ENCODE data around the gene GIPC1.
A peak's percentile ranks its signal among the peaks of the same experiment; 100 is the strongest.
"Not testable (repeated sequence)": the region's sequence is repeated elsewhere in the genome, so short reads cannot be mapped to it uniquely, and the experiment has no call there.

GIPC1 gene

DNA sequence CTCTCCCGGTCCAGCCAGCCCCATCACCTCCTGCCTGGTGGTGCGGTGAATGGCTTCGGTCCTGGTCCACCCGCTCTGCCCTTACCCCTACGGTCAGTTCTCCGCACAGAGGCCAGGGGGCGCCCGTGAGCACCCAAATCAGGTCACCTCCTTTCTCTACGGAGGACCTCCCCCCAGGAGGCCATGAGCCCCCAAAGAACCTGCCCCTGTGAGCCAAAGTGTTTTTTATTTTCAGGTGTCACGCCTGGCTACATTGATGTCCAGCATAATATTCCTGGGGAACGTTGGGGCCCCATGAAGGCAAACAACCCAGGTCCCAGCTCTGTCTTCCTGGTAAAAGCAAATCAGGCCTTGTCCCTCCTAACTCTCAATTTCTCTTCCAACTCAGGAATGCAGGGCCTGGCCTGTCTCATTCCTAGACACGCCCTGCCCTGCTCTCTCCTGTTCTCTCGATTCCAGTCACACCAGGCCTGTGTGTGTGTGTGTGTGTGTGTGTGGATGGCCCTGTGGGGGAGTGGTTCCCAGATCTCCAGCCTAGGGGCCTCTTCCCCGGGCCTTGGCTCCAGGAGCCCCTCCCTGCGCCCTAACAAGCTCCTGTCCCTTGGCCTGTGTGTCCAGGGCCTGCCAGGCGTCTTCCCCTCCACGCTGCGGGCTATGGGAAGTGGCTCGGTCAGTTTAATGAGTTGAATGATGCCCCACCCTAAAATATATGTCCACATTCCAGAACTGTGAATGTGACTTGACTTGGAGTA lies 9.7 kb upstream of the GIPC1 start:
- H3K9ac ChIP-seq (ENCODE audit: low read length in 2 of 2) = no peak overlapping the region
- H3K27ac ChIP-seq (ENCODE audit: low read length) = no peak overlapping the region
- H3K36me3 ChIP-seq (ENCODE audit: control insufficient read depth in 2 of 2, insufficient read depth in 2 of 2, low read length in 2 of 2) = no peaks in the 10 kb centered on the region
- no peaks in the 10 kb centered on the region for H3K9me3 ChIP-seq (ENCODE audit: control insufficient read depth in 2 of 2, low read length in 2 of 2)
- H3K27me3 ChIP-seq (ENCODE audit: control insufficient read depth in 1 of 2, insufficient read depth in 2 of 2, low read length in 2 of 2) = peaks cover 0 to 2% of the 10 kb centered on the region in 2 donors
- no peaks in the 10 kb centered on the region for H3K4me1 ChIP-seq (ENCODE audit: control insufficient read depth, insufficient read depth, low read length)
- H3K4me3 ChIP-seq (ENCODE audit: low read length in 2 of 2) = no peak overlapping the region

DNA sequence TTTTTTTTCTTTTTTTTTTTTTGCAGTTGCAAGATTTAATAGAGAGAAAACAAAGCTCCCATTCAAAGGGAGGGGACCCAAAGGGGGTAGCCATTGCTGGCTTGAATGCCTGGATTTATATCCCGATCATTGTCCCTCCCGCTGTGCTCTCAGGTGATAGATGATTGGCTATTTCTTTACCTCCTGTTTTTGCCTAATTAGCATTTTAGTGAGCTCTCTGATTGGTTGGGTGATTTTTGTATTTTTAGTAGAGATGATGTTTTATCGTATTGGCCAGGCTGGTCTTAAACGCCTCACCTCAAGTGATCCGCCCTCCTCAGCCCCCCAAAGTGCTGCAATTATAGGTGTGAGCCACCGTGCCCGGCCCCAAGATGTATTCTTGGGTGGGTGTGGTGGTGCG lies 8.6 kb upstream of the GIPC1 start:
- H3K36me3 ChIP-seq (ENCODE audit: control insufficient read depth in 2 of 2, insufficient read depth in 2 of 2, low read length in 2 of 2); H3K4me1 ChIP-seq (ENCODE audit: control insufficient read depth, insufficient read depth, low read length); H3K4me3 ChIP-seq (ENCODE audit: low read length in 2 of 2); H3K27me3 ChIP-seq (ENCODE audit: control insufficient read depth in 1 of 2, insufficient read depth in 2 of 2, low read length in 2 of 2); H3K9me3 ChIP-seq (ENCODE audit: control insufficient read depth in 2 of 2, low read length in 2 of 2); H3K9ac ChIP-seq (ENCODE audit: low read length in 2 of 2); H3K27ac ChIP-seq (ENCODE audit: low read length): not testable (repeated sequence)

DNA sequence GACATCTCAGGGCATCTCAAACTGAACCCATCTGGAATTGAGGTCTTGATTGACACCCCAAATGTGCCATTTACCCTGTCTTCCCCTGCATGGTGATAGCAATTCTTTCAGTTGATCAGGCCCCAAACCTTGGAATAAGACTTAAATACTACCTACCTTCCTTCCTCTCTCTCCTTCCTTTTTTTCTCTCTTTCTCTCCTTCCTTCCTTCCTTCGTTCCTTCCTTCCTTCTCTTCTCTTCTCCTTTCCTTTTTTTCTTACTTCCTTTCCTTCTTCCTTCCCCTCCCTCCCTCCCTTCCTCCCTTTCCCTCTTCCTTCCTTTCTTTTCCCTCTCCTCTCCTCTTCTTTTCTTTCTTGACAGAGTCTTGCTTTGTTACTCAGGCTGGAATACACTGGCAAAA lies 7.4 kb upstream of the GIPC1 start:
- Histone ChIP-seq H3K27ac (ENCODE audit: low read length) (no peak overlapping the region), H3K27me3 (ENCODE audit: control insufficient read depth in 1 of 2, insufficient read depth in 2 of 2, low read length in 2 of 2) (peaks cover 0 to 2% of the 10 kb centered on the region in 2 donors), H3K4me3 (ENCODE audit: low read length in 2 of 2) (no peak overlapping the region), H3K9me3 (ENCODE audit: control insufficient read depth in 2 of 2, low read length in 2 of 2) (no peaks in the 10 kb centered on the region), H3K9ac (ENCODE audit: low read length in 2 of 2) (no peak overlapping the region), H3K4me1 (ENCODE audit: control insufficient read depth, insufficient read depth, low read length) (no peaks in the 10 kb centered on the region), H3K36me3 (ENCODE audit: control insufficient read depth in 2 of 2, insufficient read depth in 2 of 2, low read length in 2 of 2) (no peaks in the 10 kb centered on the region)

DNA sequence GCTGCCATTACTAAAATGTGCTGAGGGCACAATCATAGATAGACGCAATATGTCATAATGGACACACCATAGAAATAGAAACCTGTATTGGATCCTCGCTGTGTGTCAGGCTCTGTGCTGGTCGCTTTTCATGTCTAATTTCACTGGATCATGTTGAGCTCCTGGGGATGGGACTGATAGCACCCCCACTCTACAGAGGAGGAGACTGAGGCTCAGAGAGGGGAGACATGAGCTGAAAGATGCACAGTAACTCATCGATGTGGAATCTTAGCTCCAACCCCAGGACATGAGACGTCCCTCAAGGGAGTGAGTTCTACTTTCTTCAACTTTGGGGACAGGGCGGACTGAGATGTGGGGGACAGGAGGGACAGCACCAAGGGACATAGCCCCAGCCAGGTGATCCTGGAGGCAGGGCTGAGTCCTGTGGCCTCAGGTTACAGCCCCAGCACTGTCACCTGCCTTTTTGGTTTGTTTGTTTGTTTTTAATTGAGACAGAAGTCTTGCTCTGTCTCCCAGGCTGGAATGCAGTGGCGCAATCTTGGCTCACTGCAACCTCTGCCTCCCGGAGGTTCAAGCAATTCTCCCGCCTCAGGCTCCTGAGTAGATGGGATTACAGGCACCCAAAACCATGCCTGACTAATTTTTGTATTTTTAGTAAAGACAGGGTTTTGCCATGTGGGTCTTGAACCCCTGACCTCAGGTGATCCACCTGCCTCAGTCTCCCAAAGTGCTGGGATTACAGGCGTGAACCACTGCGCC lies 6.6 kb upstream of the GIPC1 start:
- Histone ChIP-seq H3K9me3 (ENCODE audit: control insufficient read depth in 2 of 2, low read length in 2 of 2) (no peaks in the 10 kb centered on the region), H3K27me3 (ENCODE audit: control insufficient read depth in 1 of 2, insufficient read depth in 2 of 2, low read length in 2 of 2) (peaks cover 0 to 2% of the 10 kb centered on the region in 2 donors), H3K36me3 (ENCODE audit: control insufficient read depth in 2 of 2, insufficient read depth in 2 of 2, low read length in 2 of 2) (no peaks in the 10 kb centered on the region), H3K4me3 (ENCODE audit: low read length in 2 of 2) (no peak overlapping the region), H3K9ac (ENCODE audit: low read length in 2 of 2) (no peak overlapping the region), H3K4me1 (ENCODE audit: control insufficient read depth, insufficient read depth, low read length) (no peaks in the 10 kb centered on the region), H3K27ac (ENCODE audit: low read length) (no peak overlapping the region)

DNA sequence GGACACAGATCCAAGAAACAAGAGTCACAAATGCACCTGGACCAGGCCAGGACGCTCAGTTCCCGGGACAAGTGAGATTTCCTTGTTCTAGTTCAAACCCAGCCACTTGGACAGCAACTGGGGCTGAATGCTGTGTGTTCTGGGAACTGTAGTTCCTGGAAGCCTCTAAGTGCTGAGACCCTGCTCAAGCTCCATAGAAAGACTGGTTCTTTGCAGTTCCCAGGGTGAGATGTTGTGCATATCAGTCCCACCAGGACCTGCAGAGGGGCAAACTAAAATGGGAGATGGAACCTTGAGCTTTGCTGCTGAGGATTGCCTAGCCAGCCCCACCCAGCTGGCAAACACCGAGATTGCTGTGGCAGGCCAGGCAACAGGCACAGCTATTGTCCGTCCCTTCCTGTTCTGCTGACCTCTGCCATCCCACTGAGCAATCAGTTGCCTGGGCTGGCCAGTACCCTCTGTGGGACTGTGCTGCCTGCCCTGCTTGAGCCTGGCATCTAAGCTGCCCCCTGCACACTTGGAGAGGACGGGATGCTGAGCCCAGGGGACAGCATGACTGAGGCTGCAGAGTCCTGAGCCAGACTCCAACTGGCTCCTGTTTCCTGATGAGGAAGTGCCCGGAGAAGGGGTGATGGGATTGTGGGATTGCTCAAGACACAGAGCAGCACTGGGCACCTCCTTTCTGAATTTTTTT lies 1.4 kb upstream of the GIPC1 start:
- Histone ChIP-seq H3K27me3 (ENCODE audit: control insufficient read depth in 1 of 2, insufficient read depth in 2 of 2, low read length in 2 of 2) (no peaks in the 10 kb centered on the region), H3K9me3 (ENCODE audit: control insufficient read depth in 2 of 2, low read length in 2 of 2) (no peaks in the 10 kb centered on the region), H3K9ac (ENCODE audit: low read length in 2 of 2) (peak overlapping the region in 1 of 2 donors; percentile 55), H3K27ac (ENCODE audit: low read length) (no peak overlapping the region), H3K4me3 (ENCODE audit: low read length in 2 of 2) (peak overlapping the region in 1 of 2 donors; percentile 82), H3K36me3 (ENCODE audit: control insufficient read depth in 2 of 2, insufficient read depth in 2 of 2, low read length in 2 of 2) (peaks cover 0 to 2% of the 10 kb centered on the region in 2 donors), H3K4me1 (ENCODE audit: control insufficient read depth, insufficient read depth, low read length) (peaks cover 26% of the 10 kb centered on the region)

DNA sequence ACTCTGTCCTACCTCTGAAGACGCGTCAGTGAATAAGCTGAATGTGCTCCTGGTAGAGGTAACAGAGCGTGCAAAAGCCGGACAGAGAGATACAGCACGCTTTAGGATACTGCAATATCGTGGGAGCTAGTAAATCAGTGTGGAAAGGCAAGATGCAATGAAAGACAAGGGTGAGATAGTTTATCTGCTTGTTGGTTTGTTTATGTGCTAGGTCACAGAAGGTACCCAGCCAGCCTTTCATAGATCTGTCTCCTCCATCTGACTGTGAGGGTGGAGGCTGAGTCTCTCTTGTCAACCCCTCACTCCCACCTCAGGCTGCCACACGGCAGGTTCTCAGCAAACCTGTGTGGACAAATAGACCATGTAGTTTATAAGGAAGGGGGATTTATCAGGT lies 904 bp upstream of the GIPC1 start:
- peaks cover 26% of the 10 kb centered on the region for H3K4me1 ChIP-seq (ENCODE audit: control insufficient read depth, insufficient read depth, low read length)
- H3K9ac ChIP-seq (ENCODE audit: low read length in 2 of 2) = peak overlapping the region; percentile 55 to 56
- H3K4me3 ChIP-seq (ENCODE audit: low read length in 2 of 2) = peak overlapping the region; percentile 66 to 82
- no peaks in the 10 kb centered on the region for H3K27me3 ChIP-seq (ENCODE audit: control insufficient read depth in 1 of 2, insufficient read depth in 2 of 2, low read length in 2 of 2)
- peak overlapping the region; percentile 24 for H3K27ac ChIP-seq (ENCODE audit: low read length)
- peaks cover 0 to 2% of the 10 kb centered on the region in 2 donors for H3K36me3 ChIP-seq (ENCODE audit: control insufficient read depth in 2 of 2, insufficient read depth in 2 of 2, low read length in 2 of 2)
- no peaks in the 10 kb centered on the region for H3K9me3 ChIP-seq (ENCODE audit: control insufficient read depth in 2 of 2, low read length in 2 of 2)

DNA sequence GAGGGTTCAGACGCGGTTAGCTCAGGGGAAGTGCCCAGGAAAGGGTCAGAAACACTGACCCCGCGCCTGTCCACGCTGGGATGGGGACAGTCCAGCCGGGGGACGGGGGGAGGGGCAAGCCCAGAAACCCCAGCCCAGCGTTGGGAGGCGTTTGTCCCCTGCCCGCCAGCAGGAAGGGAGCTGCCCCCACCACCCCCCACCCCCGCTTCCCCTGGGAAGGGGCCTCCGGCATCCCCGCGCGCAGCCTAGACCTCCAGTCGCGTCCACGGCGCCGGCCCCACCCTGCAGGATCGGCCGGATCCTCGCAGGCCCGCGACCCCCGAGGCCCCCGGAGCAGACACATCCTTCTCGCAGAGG lies 277 bp downstream of the GIPC1 start:
- peaks cover 0 to 4% of the 10 kb centered on the region in 2 donors for H3K36me3 ChIP-seq (ENCODE audit: control insufficient read depth in 2 of 2, insufficient read depth in 2 of 2, low read length in 2 of 2)
- H3K4me3 ChIP-seq (ENCODE audit: low read length in 2 of 2) = peak overlapping the region; percentile 82 to 90
- peak overlapping the region; percentile 31 for H3K27ac ChIP-seq (ENCODE audit: low read length)
- peak overlapping the region; percentile 72 to 78 for H3K9ac ChIP-seq (ENCODE audit: low read length in 2 of 2)
- peaks cover 26% of the 10 kb centered on the region for H3K4me1 ChIP-seq (ENCODE audit: control insufficient read depth, insufficient read depth, low read length)
- H3K27me3 ChIP-seq (ENCODE audit: control insufficient read depth in 1 of 2, insufficient read depth in 2 of 2, low read length in 2 of 2) = no peaks in the 10 kb centered on the region
- no peaks in the 10 kb centered on the region for H3K9me3 ChIP-seq (ENCODE audit: control insufficient read depth in 2 of 2, low read length in 2 of 2)

DNA sequence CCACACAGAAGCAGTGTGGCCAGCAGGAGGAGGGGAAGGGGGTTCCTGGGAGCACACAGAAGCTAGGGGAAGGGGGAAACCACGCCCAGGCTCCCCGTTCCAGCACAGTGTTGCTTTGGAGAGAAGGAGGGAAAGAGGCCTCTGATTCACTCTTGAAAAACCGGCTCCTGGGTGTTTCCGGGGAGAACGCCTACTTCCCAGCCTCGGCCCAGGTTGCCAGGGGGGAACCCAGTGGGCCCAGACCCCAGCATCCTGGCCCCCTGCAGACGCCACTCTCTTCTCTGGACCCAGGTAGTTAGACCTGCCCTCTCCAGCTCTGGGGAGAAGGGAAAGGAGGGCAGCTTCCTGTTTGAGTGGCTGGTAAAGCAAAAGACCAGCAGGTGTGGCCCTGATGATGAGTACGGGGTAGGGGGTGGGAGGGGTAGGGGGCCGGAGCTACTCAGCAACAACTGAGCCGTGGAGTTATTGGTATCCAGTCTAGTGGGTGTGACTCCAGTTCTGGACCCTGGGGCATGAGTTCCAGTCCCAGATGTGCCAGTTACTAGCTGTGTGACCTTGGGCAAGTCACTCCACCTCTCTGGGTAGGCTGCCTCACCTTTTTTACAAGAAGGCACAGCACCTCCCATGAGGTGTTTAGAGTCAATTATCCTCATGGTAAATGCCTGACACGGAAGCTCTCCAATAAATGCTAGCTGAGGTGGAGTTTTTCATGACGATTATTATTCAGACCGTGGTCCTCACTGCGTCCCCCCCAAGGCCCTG lies 836 bp downstream of the GIPC1 start:
- H3K4me1 ChIP-seq (ENCODE audit: control insufficient read depth, insufficient read depth, low read length) = peaks cover 26% of the 10 kb centered on the region
- H3K27ac ChIP-seq (ENCODE audit: low read length) = peak overlapping the region; percentile 31
- H3K36me3 ChIP-seq (ENCODE audit: control insufficient read depth in 2 of 2, insufficient read depth in 2 of 2, low read length in 2 of 2) = peaks cover 0 to 4% of the 10 kb centered on the region in 2 donors
- peak overlapping the region; percentile 72 to 78 for H3K9ac ChIP-seq (ENCODE audit: low read length in 2 of 2)
- no peaks in the 10 kb centered on the region for H3K27me3 ChIP-seq (ENCODE audit: control insufficient read depth in 1 of 2, insufficient read depth in 2 of 2, low read length in 2 of 2)
- H3K4me3 ChIP-seq (ENCODE audit: low read length in 2 of 2) = peak overlapping the region; percentile 82 to 90
- H3K9me3 ChIP-seq (ENCODE audit: control insufficient read depth in 2 of 2, low read length in 2 of 2) = no peaks in the 10 kb centered on the region

DNA sequence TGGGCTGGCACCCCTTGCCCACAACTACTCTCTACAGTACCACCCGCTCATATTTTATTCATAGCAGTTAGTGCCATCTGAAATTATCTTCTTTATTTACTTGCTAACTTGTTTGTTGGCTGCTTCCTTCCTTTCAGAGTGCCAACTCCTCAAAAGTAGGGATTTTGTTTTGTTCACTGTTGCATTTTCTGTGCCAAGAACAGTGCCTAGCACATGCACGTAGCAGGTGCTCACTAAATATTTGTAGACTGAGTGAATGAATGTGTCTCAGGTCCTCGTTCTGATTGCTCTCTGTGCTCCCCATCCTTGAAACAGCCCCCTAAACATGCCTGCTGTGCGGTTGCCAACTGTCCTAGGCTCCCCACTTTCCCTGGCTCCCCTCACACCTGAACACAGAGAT lies 1.5 kb downstream of the GIPC1 start:
- H3K27me3 ChIP-seq (ENCODE audit: control insufficient read depth in 1 of 2, insufficient read depth in 2 of 2, low read length in 2 of 2) = no peaks in the 10 kb centered on the region
- peak overlapping the region in 1 of 2 donors; percentile 82 for H3K4me3 ChIP-seq (ENCODE audit: low read length in 2 of 2)
- H3K9ac ChIP-seq (ENCODE audit: low read length in 2 of 2) = peak overlapping the region in 1 of 2 donors; percentile 47
- H3K4me1 ChIP-seq (ENCODE audit: control insufficient read depth, insufficient read depth, low read length) = peaks cover 26% of the 10 kb centered on the region
- peaks cover 4% of the 10 kb centered on the region in 2 donors for H3K36me3 ChIP-seq (ENCODE audit: control insufficient read depth in 2 of 2, insufficient read depth in 2 of 2, low read length in 2 of 2)
- no peak overlapping the region for H3K27ac ChIP-seq (ENCODE audit: low read length)
- H3K9me3 ChIP-seq (ENCODE audit: control insufficient read depth in 2 of 2, low read length in 2 of 2) = no peaks in the 10 kb centered on the region

DNA sequence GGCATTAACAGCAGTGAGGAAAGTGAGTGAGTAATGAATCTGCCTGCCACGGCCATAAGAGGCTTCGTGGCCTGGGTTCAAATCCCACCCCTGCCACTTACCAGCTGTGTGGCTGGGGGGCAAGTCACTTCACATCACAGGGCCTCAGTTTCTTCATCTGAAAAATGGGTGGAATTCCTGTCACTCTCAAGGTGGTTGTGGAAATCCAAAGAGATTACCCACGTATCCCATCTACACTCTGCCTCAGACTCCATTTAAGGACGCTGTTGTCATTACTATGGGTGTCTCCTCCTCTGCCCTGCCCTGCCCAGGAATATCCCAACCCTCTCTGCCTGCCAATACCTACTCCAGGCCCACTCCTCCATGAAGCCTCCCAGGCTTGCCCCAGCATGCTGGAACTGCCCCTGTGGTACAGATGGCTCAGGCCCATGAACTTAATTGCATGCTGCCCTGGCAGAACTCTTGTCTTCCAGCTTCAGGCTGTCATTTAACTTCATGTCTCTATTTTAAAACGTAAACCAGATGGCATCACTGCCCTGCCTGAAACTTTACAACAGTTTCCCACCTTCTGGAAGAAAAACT lies 3.1 kb downstream of the GIPC1 start:
- Histone ChIP-seq H3K36me3 (ENCODE audit: control insufficient read depth in 2 of 2, insufficient read depth in 2 of 2, low read length in 2 of 2) (peaks cover 6 to 14% of the 10 kb centered on the region in 2 donors), H3K27ac (ENCODE audit: low read length) (no peak overlapping the region), H3K27me3 (ENCODE audit: control insufficient read depth in 1 of 2, insufficient read depth in 2 of 2, low read length in 2 of 2) (no peaks in the 10 kb centered on the region), H3K4me3 (ENCODE audit: low read length in 2 of 2) (no peak overlapping the region), H3K9me3 (ENCODE audit: control insufficient read depth in 2 of 2, low read length in 2 of 2) (no peaks in the 10 kb centered on the region), H3K9ac (ENCODE audit: low read length in 2 of 2) (no peak overlapping the region), H3K4me1 (ENCODE audit: control insufficient read depth, insufficient read depth, low read length) (peaks cover 26% of the 10 kb centered on the region)
